Measurements from ENCODE around the gene SERPINB6. TPM values are rescaled to one million over a fixed set of nuclear protein-coding genes. Genes with fewer than 3 reads are reported as not detected.
A peak's percentile ranks its signal among the peaks of the same experiment; 100 is the strongest.

Gene SERPINB6
- total and polyA plus RNA-seq, 9 of the 15 experiments (the other 6 are each of a cell fraction or from before 2014, with no cell fraction given): 86.6 to 211 (median 143) TPM

DNA sequence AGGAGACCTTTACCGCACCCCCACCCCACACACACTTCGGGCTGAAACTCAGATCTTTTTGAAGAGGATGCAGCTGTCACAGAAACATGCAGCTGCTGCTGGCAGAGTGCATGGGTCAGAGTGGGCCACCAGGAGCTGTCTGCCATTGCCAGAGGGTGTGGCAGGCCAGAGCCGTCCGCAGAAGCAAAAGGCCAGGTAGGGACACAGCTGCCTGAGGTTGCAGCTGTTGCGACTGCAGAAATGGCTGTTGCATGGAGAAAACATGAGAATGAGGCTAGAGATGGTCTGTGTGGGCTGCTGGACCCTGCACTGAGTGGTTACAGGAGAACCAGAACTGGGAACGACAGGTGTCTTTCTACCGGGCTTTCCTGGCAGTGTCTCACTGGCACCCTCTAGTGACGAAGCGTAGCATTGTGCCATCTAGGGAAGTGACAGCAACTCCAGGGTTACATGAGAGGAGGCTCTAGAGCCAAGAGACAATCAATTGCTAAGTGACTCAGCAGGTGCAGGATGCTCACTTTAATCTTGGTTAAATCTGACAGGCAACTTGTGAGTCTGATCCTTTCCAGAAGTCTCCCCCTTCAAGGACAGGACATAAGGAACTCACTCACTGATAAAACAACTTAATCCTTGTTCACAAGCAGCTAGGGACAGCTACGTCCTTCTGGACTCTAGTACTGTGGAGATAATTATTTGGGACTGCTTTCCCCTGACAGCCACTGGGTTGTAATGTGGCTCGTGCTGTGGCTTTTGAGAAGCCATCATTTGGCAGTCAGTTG lies 39.2 kb downstream of the SERPINB6 start (continued):
- TF ChIP-seq, protein P1, sequence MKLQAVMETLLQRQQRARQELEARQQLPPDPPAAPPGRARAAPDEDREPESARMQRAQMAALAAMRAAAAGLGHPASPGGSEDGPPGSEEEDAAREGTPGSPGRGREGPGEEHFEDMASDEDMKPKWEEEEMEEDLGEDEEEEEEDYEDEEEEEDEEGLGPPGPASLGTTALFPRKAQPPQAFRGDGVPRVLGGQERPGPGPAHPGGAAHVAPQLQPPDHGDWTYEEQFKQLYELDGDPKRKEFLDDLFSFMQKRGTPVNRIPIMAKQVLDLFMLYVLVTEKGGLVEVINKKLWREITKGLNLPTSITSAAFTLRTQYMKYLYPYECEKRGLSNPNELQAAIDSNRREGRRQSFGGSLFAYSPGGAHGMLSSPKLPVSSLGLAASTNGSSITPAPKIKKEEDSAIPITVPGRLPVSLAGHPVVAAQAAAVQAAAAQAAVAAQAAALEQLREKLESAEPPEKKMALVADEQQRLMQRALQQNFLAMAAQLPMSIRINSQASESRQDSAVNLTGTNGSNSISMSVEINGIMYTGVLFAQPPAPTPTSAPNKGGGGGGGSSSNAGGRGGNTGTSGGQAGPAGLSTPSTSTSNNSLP (IDR thresholded peaks at IDR 0.05; ENCODE audit: borderline replicate concordance, low read depth, low read length): peak; percentile 91
- TF ChIP-seq, protein P2, sequence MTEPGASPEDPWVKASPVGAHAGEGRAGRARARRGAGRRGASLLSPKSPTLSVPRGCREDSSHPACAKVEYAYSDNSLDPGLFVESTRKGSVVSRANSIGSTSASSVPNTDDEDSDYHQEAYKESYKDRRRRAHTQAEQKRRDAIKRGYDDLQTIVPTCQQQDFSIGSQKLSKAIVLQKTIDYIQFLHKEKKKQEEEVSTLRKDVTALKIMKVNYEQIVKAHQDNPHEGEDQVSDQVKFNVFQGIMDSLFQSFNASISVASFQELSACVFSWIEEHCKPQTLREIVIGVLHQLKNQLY (CRISPR knock-in tag; conservative IDR thresholded peaks at IDR 0.05): no peak
- TF ChIP-seq IFI16 (CRISPR knock-in tag; IDR thresholded peaks at IDR 0.05) (no peak), DIDO1 (tag; IDR thresholded peaks at IDR 0.05; ENCODE audit: low read depth) (no peak), STAG1 (CRISPR knock-in tag; IDR thresholded peaks at IDR 0.05; ENCODE audit: borderline replicate concordance) (peak; percentile 38; the same call in 1 of the 2 replicates), TAF9B (IDR thresholded peaks at IDR 0.05; ENCODE audit: partially characterized antibody) (peak; percentile 63), ZNF354B (CRISPR knock-in tag; IDR thresholded peaks at IDR 0.05) (no peak), MCM5 (IDR thresholded peaks at IDR 0.05; ENCODE audit: low read depth) (no peak), ZNF766 (CRISPR knock-in tag; conservative IDR thresholded peaks at IDR 0.05) (peak; percentile 90), NCOA6 (IDR thresholded peaks at IDR 0.05) (no peak)
- TF ChIP-seq, protein P3, sequence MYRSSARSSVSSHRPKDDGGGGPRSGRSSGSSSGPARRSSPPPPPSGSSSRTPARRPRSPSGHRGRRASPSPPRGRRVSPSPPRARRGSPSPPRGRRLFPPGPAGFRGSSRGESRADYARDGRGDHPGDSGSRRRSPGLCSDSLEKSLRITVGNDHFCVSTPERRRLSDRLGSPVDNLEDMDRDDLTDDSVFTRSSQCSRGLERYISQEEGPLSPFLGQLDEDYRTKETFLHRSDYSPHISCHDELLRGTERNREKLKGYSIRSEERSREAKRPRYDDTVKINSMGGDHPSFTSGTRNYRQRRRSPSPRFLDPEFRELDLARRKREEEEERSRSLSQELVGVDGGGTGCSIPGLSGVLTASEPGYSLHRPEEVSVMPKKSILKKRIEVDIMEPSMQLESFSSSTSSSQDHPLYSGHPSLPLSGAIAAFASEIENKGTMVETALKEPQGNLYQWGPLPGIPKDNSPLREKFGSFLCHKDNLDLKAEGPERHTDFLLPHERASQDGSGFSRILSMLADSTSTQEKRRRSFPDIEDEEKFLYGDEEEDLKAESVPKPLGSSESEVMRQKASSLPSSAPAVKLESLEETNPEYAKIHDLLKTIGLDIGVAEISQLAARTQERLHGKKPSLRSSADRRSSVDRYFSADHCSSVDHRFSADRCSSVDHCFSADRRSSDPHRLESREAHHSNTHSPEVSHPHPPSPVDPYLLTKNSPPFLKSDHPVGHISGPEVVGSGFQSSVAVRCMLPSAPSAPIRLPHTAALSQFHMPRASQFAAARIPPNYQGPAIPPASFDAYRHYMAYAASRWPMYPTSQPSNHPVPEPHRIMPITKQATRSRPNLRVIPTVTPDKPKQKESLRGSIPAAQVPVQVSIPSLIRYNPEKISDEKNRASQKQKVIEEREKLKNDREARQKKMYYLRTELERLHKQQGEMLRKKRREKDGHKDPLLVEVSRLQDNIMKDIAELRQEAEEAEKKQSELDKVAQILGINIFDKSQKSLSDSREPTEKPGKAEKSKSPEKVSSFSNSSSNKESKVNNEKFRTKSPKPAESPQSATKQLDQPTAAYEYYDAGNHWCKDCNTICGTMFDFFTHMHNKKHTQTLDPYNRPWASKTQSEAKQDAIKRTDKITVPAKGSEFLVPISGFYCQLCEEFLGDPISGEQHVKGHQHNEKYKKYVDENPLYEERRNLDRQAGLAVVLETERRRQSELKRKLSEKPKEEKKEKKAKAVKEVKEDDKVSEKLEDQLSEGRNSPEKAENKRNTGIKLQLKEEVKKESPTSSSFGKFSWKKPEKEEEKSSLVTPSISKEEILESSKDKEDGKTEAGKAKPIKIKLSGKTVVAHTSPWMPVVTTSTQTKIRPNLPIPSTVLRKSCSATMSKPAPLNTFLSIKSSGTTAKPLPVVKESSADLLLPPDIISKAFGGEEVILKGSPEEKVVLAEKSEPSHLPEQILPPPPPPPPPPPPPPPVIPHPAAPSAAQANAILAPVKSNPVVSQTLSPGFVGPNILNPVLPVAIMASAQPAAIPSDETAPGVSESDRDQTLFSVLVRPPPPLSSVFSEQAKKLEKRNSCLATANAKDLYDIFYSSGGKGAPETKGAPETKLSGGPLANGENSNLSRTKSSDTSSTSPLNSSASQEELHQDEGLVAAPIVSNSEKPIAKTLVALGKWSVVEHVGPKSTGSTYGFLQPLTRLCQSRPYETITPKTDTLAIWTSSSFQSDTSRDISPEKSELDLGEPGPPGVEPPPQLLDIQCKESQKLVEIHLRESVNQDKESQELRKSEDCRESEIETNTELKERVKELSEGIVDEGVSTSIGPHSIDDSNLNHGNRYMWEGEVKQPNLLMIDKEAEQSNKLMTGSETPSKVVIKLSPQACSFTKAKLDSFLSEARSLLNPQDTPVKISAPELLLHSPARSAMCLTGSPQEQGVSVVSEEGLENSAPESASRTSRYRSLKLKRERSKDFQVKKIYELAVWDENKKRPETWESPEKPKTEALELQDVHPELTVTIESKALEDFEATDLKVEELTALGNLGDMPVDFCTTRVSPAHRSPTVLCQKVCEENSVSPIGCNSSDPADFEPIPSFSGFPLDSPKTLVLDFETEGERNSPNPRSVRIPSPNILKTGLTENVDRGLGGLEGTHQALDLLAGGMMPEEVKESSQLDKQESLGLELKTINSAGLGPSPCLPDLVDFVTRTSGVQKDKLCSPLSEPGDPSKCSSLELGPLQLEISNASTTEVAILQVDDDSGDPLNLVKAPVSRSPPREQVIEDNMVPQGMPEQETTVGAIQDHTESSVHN (IDR thresholded peaks at IDR 0.05; ENCODE audit: borderline replicate concordance in 1 of 2, low read depth in 1 of 2): peak in 1 of 2 experiments; percentile 75; a peak in 2 of 4 replicates
- TF ChIP-seq, protein P4, sequence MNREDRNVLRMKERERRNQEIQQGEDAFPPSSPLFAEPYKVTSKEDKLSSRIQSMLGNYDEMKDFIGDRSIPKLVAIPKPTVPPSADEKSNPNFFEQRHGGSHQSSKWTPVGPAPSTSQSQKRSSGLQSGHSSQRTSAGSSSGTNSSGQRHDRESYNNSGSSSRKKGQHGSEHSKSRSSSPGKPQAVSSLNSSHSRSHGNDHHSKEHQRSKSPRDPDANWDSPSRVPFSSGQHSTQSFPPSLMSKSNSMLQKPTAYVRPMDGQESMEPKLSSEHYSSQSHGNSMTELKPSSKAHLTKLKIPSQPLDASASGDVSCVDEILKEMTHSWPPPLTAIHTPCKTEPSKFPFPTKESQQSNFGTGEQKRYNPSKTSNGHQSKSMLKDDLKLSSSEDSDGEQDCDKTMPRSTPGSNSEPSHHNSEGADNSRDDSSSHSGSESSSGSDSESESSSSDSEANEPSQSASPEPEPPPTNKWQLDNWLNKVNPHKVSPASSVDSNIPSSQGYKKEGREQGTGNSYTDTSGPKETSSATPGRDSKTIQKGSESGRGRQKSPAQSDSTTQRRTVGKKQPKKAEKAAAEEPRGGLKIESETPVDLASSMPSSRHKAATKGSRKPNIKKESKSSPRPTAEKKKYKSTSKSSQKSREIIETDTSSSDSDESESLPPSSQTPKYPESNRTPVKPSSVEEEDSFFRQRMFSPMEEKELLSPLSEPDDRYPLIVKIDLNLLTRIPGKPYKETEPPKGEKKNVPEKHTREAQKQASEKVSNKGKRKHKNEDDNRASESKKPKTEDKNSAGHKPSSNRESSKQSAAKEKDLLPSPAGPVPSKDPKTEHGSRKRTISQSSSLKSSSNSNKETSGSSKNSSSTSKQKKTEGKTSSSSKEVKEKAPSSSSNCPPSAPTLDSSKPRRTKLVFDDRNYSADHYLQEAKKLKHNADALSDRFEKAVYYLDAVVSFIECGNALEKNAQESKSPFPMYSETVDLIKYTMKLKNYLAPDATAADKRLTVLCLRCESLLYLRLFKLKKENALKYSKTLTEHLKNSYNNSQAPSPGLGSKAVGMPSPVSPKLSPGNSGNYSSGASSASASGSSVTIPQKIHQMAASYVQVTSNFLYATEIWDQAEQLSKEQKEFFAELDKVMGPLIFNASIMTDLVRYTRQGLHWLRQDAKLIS (CRISPR knock-in tag; IDR thresholded peaks at IDR 0.05): peak; percentile 90

Measured in K562 (cell line).